Naive B cell (primary cell): ENCODE results near the gene RAB26. TPM values are rescaled to one million over a fixed set of nuclear protein-coding genes. Genes with fewer than 3 reads are reported as not detected.

Source experiments
- ATAC-seq, 2 donors: fragments of 150-1000 bp; cut with Tn5 transposase; 2 replicates each; pipeline ENCODE4 v1.10.0; 2021; ENCODE audit warnings: low read depth in 2 of 2, mild to moderate bottlenecking in 2 of 2, moderate library complexity in 2 of 2
- DNase-seq: peaks from one replicate; pipeline ENCODE4 v3.0.0; 2022
- H3K27ac Mint-ChIP-seq, 6 donors: one replicate each; pipeline ENCODE4 v1.8.0; 2020 to 2022; ENCODE audit warnings: mild to moderate bottlenecking in 6 of 6, mixed read lengths in 6 of 6, moderate library complexity in 5 of 6, inconsistent platforms in 2 of 6
- H3K27me3 Mint-ChIP-seq, 3 donors: one replicate each; pipeline ENCODE4 v1.8.0; 2021 to 2022; ENCODE audit warnings: mixed read lengths in 3 of 3, mild to moderate bottlenecking in 1 of 3
- H3K36me3 Mint-ChIP-seq, 2 donors: one replicate each; pipeline ENCODE4 v1.8.0; 2020 to 2022; ENCODE audit warnings: mixed read lengths in 2 of 2, inconsistent platforms in 1 of 2, mild to moderate bottlenecking in 1 of 2
- H3K4me1 Mint-ChIP-seq, 3 donors: one replicate each; pipeline ENCODE4 v1.8.0; 2020 to 2022; ENCODE audit warnings: mixed read lengths in 3 of 3, inconsistent platforms in 1 of 3, mild to moderate bottlenecking in 1 of 3, moderate library complexity in 1 of 3
- H3K4me3 Mint-ChIP-seq, 8 donors: one replicate each; pipeline ENCODE4 v1.8.0; 2020 to 2022; ENCODE audit warnings: mild to moderate bottlenecking in 8 of 8, mixed read lengths in 8 of 8, moderate library complexity in 8 of 8, inconsistent platforms in 2 of 8
- H3K9me3 Mint-ChIP-seq, 7 donors: one replicate each; pipeline ENCODE4 v1.8.0; 2020 to 2022; ENCODE audit warnings: mixed read lengths in 7 of 7, mild to moderate bottlenecking in 5 of 7, inconsistent platforms in 2 of 7, moderate library complexity in 1 of 7
- polyA plus RNA-seq, 6 donors: library from polyadenylated mRNA; unstranded; fragments of 300-500 nt; fragmentation: Illumina TruSeq; gene quantifications; one replicate each; pipeline ENCODE4 v1.2.3, GENCODE V29; 2021; ENCODE audit warnings: low read depth in 6 of 6

Gene RAB26
- polyA plus RNA-seq, 6 donors from 2014 or later: 0.66 to 2.7 (median 1.4) TPM; not detected in 1

GRCh38 chr16:2166263-2167067 is 18.0 kb downstream of the RAB26 start:
- DNase-seq (no peak), ATAC-seq (no peak)
- Mint-ChIP-seq H3K27me3 (no peaks in the 10 kb centered on the region), H3K9me3 (no peaks in the 10 kb centered on the region), H3K4me1 (peaks cover 0 to 3% (median 0%) of the 10 kb centered on the region in 3 donors), H3K27ac (no peak overlapping the region), H3K4me3 (no peak overlapping the region), H3K36me3 (no peaks in the 10 kb centered on the region)

- H3K27ac Mint-ChIP-seq: no peak overlapping the region
- no peak for ATAC-seq
- H3K9me3 Mint-ChIP-seq: no peaks in the 10 kb centered on the region
- H3K27me3 Mint-ChIP-seq: no peaks in the 10 kb centered on the region
- peaks cover 0 to 3% (median 0%) of the 10 kb centered on the region in 3 donors for H3K4me1 Mint-ChIP-seq
- no peak for DNase-seq
- no peak overlapping the region for H3K4me3 Mint-ChIP-seq
- H3K36me3 Mint-ChIP-seq: no peaks in the 10 kb centered on the region
Observed at GRCh38 chr16:2167068-2167638, 18.7 kb downstream of the RAB26 start.

- Mint-ChIP-seq H3K9me3 (no peaks in the 10 kb centered on the region), H3K4me1 (peaks cover 0 to 3% (median 0%) of the 10 kb centered on the region in 3 donors), H3K27ac (no peak overlapping the region), H3K4me3 (no peak overlapping the region), H3K27me3 (no peaks in the 10 kb centered on the region), H3K36me3 (peaks cover 0 to 7% of the 10 kb centered on the region in 2 donors)
- DNase-seq (no peak), ATAC-seq (no peak)
Observed at GRCh38 chr16:2170080-2170479, 21.7 kb downstream of the RAB26 start.

- ATAC-seq (no peak), DNase-seq (no peak)
- Mint-ChIP-seq H3K27ac (no peak overlapping the region), H3K9me3 (no peaks in the 10 kb centered on the region), H3K4me1 (peaks cover 0 to 3% (median 0%) of the 10 kb centered on the region in 3 donors), H3K27me3 (no peaks in the 10 kb centered on the region), H3K4me3 (no peak overlapping the region), H3K36me3 (peaks cover 0 to 7% of the 10 kb centered on the region in 2 donors)
Observed at GRCh38 chr16:2170587-2171435, 22.4 kb downstream of the RAB26 start.

GRCh38 chr16:2171601-2172178 is 23.3 kb downstream of the RAB26 start:
- no peak for DNase-seq
- no peak for ATAC-seq
- H3K9me3 Mint-ChIP-seq: no peaks in the 10 kb centered on the region
- H3K4me1 Mint-ChIP-seq: peaks cover 0 to 3% (median 0%) of the 10 kb centered on the region in 3 donors
- no peak overlapping the region for H3K4me3 Mint-ChIP-seq
- H3K27ac Mint-ChIP-seq: no peak overlapping the region
- peaks cover 0 to 7% of the 10 kb centered on the region in 2 donors for H3K36me3 Mint-ChIP-seq
- no peaks in the 10 kb centered on the region for H3K27me3 Mint-ChIP-seq

GRCh38 chr16:2172688-2173335 is 24.4 kb downstream of the RAB26 start:
- DNase-seq (no peak), ATAC-seq (no peak)
- no peak overlapping the region for H3K27ac Mint-ChIP-seq
- H3K9me3 Mint-ChIP-seq: no peaks in the 10 kb centered on the region
- H3K4me3 Mint-ChIP-seq: no peak overlapping the region
- H3K27me3 Mint-ChIP-seq: no peaks in the 10 kb centered on the region
- H3K4me1 Mint-ChIP-seq: peaks cover 0 to 3% (median 0%) of the 10 kb centered on the region in 3 donors
- peaks cover 0 to 7% of the 10 kb centered on the region in 2 donors for H3K36me3 Mint-ChIP-seq

- H3K36me3 Mint-ChIP-seq: peaks cover 0 to 7% of the 10 kb centered on the region in 2 donors
- no peaks in the 10 kb centered on the region for H3K9me3 Mint-ChIP-seq
- H3K4me1 Mint-ChIP-seq: no peaks in the 10 kb centered on the region
- no peak for ATAC-seq
- no peak overlapping the region for H3K27ac Mint-ChIP-seq
- H3K4me3 Mint-ChIP-seq: no peak overlapping the region
- DNase-seq: no peak
- no peaks in the 10 kb centered on the region for H3K27me3 Mint-ChIP-seq
Observed at GRCh38 chr16:2173366-2173765, 24.9 kb downstream of the RAB26 start.

- DNase-seq (no peak), ATAC-seq (no peak)
- peak overlapping the region in 1 of 6 donors; percentile 79 for H3K27ac Mint-ChIP-seq
- no peaks in the 10 kb centered on the region for H3K4me1 Mint-ChIP-seq
- no peak overlapping the region for H3K4me3 Mint-ChIP-seq
- no peaks in the 10 kb centered on the region for H3K9me3 Mint-ChIP-seq
- H3K36me3 Mint-ChIP-seq: peaks cover 0 to 7% of the 10 kb centered on the region in 2 donors
- H3K27me3 Mint-ChIP-seq: no peaks in the 10 kb centered on the region
Observed at GRCh38 chr16:2173916-2174315, 25.5 kb downstream of the RAB26 start.

- Mint-ChIP-seq H3K4me3 (no peak overlapping the region), H3K27me3 (no peaks in the 10 kb centered on the region), H3K9me3 (no peaks in the 10 kb centered on the region), H3K36me3 (peaks cover 0 to 7% of the 10 kb centered on the region in 2 donors), H3K27ac (peak overlapping the region in 1 of 6 donors; percentile 42), H3K4me1 (no peaks in the 10 kb centered on the region)
- ATAC-seq (no peak), DNase-seq (no peak)
Observed at GRCh38 chr16:2174396-2175131, 26.1 kb downstream of the RAB26 start.

GRCh38 chr16:2175454-2175853 is 27.0 kb downstream of the RAB26 start:
- Mint-ChIP-seq H3K9me3 (no peaks in the 10 kb centered on the region), H3K4me3 (no peak overlapping the region), H3K27ac (no peak overlapping the region), H3K27me3 (no peaks in the 10 kb centered on the region), H3K36me3 (peaks cover 0 to 7% of the 10 kb centered on the region in 2 donors), H3K4me1 (no peaks in the 10 kb centered on the region)
- ATAC-seq (no peak), DNase-seq (no peak)

- Mint-ChIP-seq H3K4me1 (no peaks in the 10 kb centered on the region), H3K4me3 (peak overlapping the region in 1 of 8 donors; percentile 29), H3K9me3 (no peaks in the 10 kb centered on the region), H3K36me3 (peaks cover 0 to 7% of the 10 kb centered on the region in 2 donors), H3K27ac (no peak overlapping the region), H3K27me3 (no peaks in the 10 kb centered on the region)
- DNase-seq: no peak
- no peak for ATAC-seq
Observed at GRCh38 chr16:2176047-2176446, 27.6 kb downstream of the RAB26 start.

- H3K4me3 Mint-ChIP-seq: no peak overlapping the region
- no peaks in the 10 kb centered on the region for H3K27me3 Mint-ChIP-seq
- DNase-seq: no peak
- peaks cover 0 to 7% of the 10 kb centered on the region in 2 donors for H3K36me3 Mint-ChIP-seq
- H3K4me1 Mint-ChIP-seq: no peaks in the 10 kb centered on the region
- no peak for ATAC-seq
- H3K27ac Mint-ChIP-seq: no peak overlapping the region
- no peaks in the 10 kb centered on the region for H3K9me3 Mint-ChIP-seq
Observed at GRCh38 chr16:2177101-2177500, 28.7 kb downstream of the RAB26 start.
